Duodenal mucosa (tissue), 2 donors: ENCODE measurements around the gene ERN1.

Experiments used
- H3K27ac ChIP-seq: one replicate; pipeline ENCODE4 v1.7.0; 2013; ENCODE audit warnings: low read depth, low read length
- H3K27me3 ChIP-seq, 2 donors: one replicate each; pipeline ENCODE4 v1.7.0; 2013; ENCODE audit warnings: low read length in 2 of 2, control low read depth in 1 of 2; ENCODE audit not compliant: insufficient read depth in 2 of 2, control insufficient read depth in 1 of 2
- H3K36me3 ChIP-seq, 2 donors: one replicate each; pipeline ENCODE4 v1.7.0; 2013; ENCODE audit warnings: low read length in 2 of 2, control low read depth in 1 of 2; ENCODE audit not compliant: insufficient read depth in 2 of 2, control insufficient read depth in 1 of 2
- H3K4me1 ChIP-seq, 2 donors: one replicate each; pipeline ENCODE4 v1.7.0; 2013; ENCODE audit warnings: low read length in 2 of 2, control low read depth in 1 of 2; ENCODE audit not compliant: insufficient read depth in 2 of 2, control insufficient read depth in 1 of 2
- H3K4me3 ChIP-seq, 2 donors: one replicate each; pipeline ENCODE4 v1.7.0; 2013; ENCODE audit warnings: low read length in 2 of 2, low read depth in 1 of 2
- H3K9ac ChIP-seq, 2 donors: one replicate each; pipeline ENCODE4 v1.7.0; 2013; ENCODE audit warnings: low read length in 2 of 2, low read depth in 1 of 2
- H3K9me3 ChIP-seq, 2 donors: one replicate each; pipeline ENCODE4 v1.7.0; 2013; ENCODE audit warnings: low read length in 2 of 2, control low read depth in 1 of 2; ENCODE audit not compliant: control insufficient read depth in 1 of 2

Gene ERN1

DNA sequence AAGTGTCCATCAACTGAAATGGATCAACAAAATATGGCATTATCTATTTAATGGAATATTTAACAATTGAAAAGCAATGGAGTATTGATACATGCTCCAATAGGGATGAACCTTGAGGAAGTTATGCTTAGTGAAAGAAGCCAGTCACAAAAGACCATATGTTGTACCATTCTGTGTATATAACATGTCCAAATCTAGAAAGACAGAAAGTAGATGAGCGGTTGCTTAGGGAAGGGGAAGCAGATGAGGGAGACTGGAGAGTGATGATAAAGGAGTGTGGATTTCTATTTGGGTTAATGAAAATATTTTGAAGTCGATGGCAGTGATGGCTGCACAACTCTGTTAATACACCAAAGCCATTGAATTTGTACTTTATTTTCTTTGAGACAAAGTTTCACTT is 8.5 kb upstream of the ERN1 start:
- H3K4me3 ChIP-seq, result no peak overlapping the region
- H3K9me3 ChIP-seq, result no peaks in the 10 kb centered on the region
- H3K36me3 ChIP-seq, result no peaks in the 10 kb centered on the region
- no peak overlapping the region for H3K9ac ChIP-seq
- H3K27me3 ChIP-seq, result no peaks in the 10 kb centered on the region
- no peak overlapping the region for H3K27ac ChIP-seq
- no peaks in the 10 kb centered on the region for H3K4me1 ChIP-seq

- Histone ChIP-seq H3K4me3 (no peak overlapping the region), H3K9ac (no peak overlapping the region), H3K9me3 (no peaks in the 10 kb centered on the region), H3K4me1 (peaks cover 9% of the 10 kb centered on the region in 2 donors), H3K27me3 (no peaks in the 10 kb centered on the region), H3K27ac (no peak overlapping the region), H3K36me3 (no peaks in the 10 kb centered on the region)
Measured at GRCh38 chr17:64135000-64135399, 5.1 kb upstream of the ERN1 start.

DNA sequence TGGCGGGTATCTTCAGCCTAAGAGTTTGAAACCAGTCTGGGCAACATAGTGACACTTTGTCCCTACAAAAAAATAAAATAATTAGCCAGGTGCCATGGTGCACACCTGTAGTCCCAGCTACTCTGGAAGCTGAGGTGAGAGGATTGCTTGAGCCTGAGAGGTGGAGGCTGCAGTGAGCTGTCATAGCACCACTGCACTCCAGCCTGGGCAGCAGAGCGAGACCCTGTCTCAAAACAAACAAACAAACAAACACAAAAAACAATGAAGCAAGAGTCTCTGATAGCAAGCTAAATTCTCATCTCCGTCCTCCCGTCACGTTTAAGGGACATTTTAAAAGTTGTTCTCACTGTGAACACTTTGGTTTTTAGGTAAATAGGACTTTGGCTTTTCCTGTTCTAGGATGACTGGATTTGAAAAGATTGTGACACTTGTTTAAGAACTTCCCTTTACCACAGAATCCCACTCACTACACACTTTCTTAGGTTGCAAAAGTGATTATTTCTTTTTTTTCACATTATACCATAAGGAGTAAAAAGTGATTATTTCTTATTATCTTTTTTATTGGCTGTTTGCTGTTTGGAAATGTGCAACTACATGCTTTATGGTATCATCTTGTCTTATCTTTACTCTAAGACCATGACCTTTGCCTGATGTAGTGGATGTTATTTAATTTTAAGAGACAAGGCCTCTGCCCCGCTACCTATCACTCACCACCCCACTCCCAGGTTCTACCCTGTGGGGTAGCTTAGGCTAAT is 4.4 kb upstream of the ERN1 start:
- H3K36me3 ChIP-seq, result no peaks in the 10 kb centered on the region
- peaks cover 9% of the 10 kb centered on the region in 2 donors for H3K4me1 ChIP-seq
- no peak overlapping the region for H3K4me3 ChIP-seq
- no peak overlapping the region for H3K9ac ChIP-seq
- H3K9me3 ChIP-seq, result no peaks in the 10 kb centered on the region
- no peak overlapping the region for H3K27ac ChIP-seq
- H3K27me3 ChIP-seq, result no peaks in the 10 kb centered on the region

DNA sequence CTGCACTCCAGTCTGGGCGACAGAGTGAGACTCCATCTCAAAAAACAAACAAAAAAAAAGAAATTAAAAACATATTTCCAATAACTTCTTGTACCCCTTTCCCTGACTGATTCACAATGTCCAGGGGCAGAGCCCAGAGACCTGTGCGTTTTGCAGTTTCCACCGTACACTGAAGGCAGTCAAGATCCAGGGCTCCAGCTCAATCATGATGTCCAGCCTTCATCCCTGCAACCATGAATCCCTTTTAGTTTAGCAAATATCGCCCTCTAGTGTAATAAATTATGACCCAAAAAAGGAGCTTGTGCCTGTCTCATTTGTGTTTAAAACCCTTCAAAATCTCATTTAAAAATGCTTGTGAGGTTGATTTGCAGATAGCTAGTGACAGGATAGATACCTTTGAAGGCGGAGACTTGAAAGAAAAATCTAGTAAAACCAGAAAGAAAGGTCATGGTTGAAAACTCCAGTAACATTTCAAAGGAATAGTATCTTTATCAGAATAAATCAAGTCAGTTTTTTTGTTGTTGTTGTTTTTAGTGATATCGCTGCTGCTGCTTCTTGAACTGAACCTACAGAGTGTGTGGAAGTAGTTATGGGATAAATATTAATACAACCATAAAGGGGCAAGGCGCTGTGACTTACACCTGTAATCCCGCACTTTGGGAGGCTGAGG is 3.7 kb upstream of the ERN1 start:
- no peak overlapping the region for H3K9ac ChIP-seq
- H3K27me3 ChIP-seq, result no peaks in the 10 kb centered on the region
- no peak overlapping the region for H3K4me3 ChIP-seq
- no peaks in the 10 kb centered on the region for H3K36me3 ChIP-seq
- H3K9me3 ChIP-seq, result no peaks in the 10 kb centered on the region
- peaks cover 12% of the 10 kb centered on the region in 2 donors for H3K4me1 ChIP-seq
- H3K27ac ChIP-seq, result no peak overlapping the region

DNA sequence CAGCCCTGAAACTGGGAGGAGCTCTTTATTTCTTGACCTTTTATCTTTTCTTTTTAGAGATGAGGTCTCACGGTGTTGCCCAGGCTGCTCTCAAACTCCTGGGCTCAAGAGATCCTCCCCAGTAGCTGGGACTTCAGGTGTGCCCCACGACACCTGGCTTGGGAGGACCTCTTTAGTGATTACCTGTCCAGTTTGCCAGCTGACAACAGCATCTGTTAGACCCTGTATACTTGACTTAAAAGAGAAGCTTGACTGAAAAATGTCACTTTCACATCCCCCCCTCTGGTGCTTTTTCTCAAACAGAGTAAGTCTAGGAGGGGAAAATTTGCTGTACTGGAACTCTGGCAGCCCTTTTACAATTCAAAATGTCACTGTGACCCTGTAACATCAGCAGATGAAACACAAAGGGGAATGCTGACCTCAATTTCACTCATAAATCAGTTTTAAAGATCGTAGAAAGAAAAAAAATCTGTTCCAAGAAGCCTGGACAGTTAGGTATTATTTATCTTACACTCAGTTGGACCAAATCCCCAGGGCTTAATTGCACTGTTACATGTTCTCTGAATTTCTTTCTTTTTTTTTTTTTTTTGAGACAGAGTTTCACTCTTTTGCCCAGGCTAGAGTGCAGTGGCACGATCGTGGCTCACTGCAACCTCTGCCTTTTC is 1.8 kb upstream of the ERN1 start:
- H3K9ac ChIP-seq, result peak overlapping the region in 1 of 2 donors; percentile 67
- no peaks in the 10 kb centered on the region for H3K27me3 ChIP-seq
- H3K9me3 ChIP-seq, result no peaks in the 10 kb centered on the region
- peaks cover 15 to 21% of the 10 kb centered on the region in 2 donors for H3K4me1 ChIP-seq
- peak overlapping the region; percentile 11 for H3K27ac ChIP-seq
- no peak overlapping the region for H3K4me3 ChIP-seq
- no peaks in the 10 kb centered on the region for H3K36me3 ChIP-seq

DNA sequence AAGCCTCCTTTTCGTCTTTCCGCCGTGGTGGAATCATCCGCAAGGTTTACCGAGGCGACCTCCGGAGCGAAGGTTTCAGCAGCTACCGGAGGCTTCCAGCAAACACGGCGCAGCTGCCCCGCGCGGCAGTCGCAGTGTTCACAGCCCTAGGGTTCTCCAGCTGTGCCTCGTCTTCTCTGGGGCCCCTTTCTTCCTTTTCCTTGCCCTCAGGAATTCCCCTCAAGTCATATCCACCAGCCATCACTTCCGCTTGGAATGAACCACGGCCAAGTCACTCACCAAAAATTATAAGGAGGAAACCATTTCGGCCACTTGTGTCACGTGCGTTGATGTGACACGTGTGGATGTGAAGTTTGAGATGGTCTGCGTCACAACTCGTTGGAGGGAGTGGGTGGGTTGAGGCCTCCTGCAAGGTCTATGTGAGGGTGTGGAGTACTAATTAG is 636 bp upstream of the ERN1 start:
- Histone ChIP-seq H3K4me3 (peak overlapping the region; percentile 63 to 66), H3K27me3 (no peaks in the 10 kb centered on the region), H3K4me1 (peaks cover 17 to 32% of the 10 kb centered on the region in 2 donors), H3K36me3 (no peaks in the 10 kb centered on the region), H3K9ac (peak overlapping the region; percentile 67 to 71), H3K27ac (peak overlapping the region; percentile 82), H3K9me3 (no peaks in the 10 kb centered on the region)

GRCh38 chr17:64129515-64129764 is 504 bp downstream of the ERN1 start:
- H3K27me3 ChIP-seq, result no peaks in the 10 kb centered on the region
- no peaks in the 10 kb centered on the region for H3K36me3 ChIP-seq
- peak overlapping the region; percentile 90 to 91 for H3K4me3 ChIP-seq
- H3K9me3 ChIP-seq, result no peaks in the 10 kb centered on the region
- H3K27ac ChIP-seq, result peak overlapping the region; percentile 96
- peak overlapping the region; percentile 89 to 90 for H3K9ac ChIP-seq
- peaks cover 17 to 32% of the 10 kb centered on the region in 2 donors for H3K4me1 ChIP-seq

DNA sequence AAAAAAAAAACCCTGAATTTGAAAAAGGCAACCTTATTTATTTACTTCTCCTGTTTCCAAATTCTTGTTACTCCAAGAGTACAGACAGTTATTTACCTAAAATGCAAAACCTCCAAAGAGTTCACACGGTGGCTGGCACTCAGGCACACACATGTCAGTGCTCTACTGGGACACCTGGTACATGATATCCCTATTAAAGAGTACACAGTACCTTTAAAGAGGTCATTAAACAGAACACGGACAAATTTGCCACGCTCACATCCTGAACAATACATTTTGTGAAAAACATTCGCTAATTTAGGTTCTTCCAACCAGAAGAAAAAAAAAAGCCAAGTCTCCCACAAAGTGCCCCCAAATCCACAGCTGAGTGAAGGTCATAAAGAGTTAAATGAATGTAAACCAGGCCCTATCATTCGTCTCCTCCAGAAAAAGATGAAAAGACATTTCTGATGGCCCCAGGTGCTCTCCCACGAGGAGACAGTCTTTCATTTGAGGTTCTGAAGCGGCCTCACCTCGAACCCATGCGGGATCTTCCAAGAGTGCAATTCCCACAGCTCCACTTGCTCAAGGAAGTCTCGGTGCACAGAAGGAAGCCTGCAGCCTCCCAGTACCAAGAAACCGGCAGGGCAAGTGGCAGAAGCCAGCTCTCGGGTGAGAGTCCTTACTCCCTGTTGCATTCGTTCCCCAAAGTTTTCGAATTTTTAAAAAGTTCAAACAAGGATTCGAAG is 993 bp downstream of the ERN1 start:
- H3K4me3 ChIP-seq, result peak overlapping the region; percentile 90 to 91
- H3K4me1 ChIP-seq, result peaks cover 17 to 32% of the 10 kb centered on the region in 2 donors
- H3K27ac ChIP-seq, result peak overlapping the region; percentile 96
- H3K9me3 ChIP-seq, result no peaks in the 10 kb centered on the region
- H3K27me3 ChIP-seq, result no peaks in the 10 kb centered on the region
- peak overlapping the region; percentile 89 to 90 for H3K9ac ChIP-seq
- no peaks in the 10 kb centered on the region for H3K36me3 ChIP-seq

GRCh38 chr17:64126918-64127317 is 3.0 kb downstream of the ERN1 start:
- H3K4me1 ChIP-seq, result peaks cover 17 to 32% of the 10 kb centered on the region in 2 donors
- H3K27me3 ChIP-seq, result no peaks in the 10 kb centered on the region
- H3K27ac ChIP-seq, result no peak overlapping the region
- H3K9me3 ChIP-seq, result no peaks in the 10 kb centered on the region
- no peaks in the 10 kb centered on the region for H3K36me3 ChIP-seq
- peak overlapping the region in 1 of 2 donors; percentile 9 for H3K4me3 ChIP-seq
- no peak overlapping the region for H3K9ac ChIP-seq

- peaks cover 0 to 3% of the 10 kb centered on the region in 2 donors for H3K36me3 ChIP-seq
- no peak overlapping the region for H3K9ac ChIP-seq
- H3K4me3 ChIP-seq, result no peak overlapping the region
- H3K27ac ChIP-seq, result no peak overlapping the region
- no peaks in the 10 kb centered on the region for H3K9me3 ChIP-seq
- peaks cover 23 to 32% of the 10 kb centered on the region in 2 donors for H3K4me1 ChIP-seq
- no peaks in the 10 kb centered on the region for H3K27me3 ChIP-seq
Measured at GRCh38 chr17:64125937-64126336, 4.0 kb downstream of the ERN1 start.
